GM13977 (cell line): ENCODE data around the gene EFNA4.

Experiments
- DNase-seq: peaks from one replicate; pipeline ENCODE4 v3.0.0; 2012; ENCODE audit warnings: low spot score
- CTCF ChIP-seq: IDR thresholded peaks from 2 replicates; pipeline ENCODE4 v1.5.1; 2012; ENCODE audit warnings: mild to moderate bottlenecking, control low read depth; ENCODE audit not compliant: insufficient read depth; ENCODE audit errors: extremely low read depth, missing control alignments
- in situ Hi-C: fragments of 300-500 bp; cut with MboI; formaldehyde crosslinking; loops from one replicate; pipeline ENCODE4 v1.12.0; 2022; ENCODE audit warnings: low sequenced_read_pairs, low pct_unique_long_range_greater_than_20kb, mixed read lengths, inconsistent platforms; ENCODE audit not compliant: unreplicated experiment

The EFNA4 gene

DNA sequence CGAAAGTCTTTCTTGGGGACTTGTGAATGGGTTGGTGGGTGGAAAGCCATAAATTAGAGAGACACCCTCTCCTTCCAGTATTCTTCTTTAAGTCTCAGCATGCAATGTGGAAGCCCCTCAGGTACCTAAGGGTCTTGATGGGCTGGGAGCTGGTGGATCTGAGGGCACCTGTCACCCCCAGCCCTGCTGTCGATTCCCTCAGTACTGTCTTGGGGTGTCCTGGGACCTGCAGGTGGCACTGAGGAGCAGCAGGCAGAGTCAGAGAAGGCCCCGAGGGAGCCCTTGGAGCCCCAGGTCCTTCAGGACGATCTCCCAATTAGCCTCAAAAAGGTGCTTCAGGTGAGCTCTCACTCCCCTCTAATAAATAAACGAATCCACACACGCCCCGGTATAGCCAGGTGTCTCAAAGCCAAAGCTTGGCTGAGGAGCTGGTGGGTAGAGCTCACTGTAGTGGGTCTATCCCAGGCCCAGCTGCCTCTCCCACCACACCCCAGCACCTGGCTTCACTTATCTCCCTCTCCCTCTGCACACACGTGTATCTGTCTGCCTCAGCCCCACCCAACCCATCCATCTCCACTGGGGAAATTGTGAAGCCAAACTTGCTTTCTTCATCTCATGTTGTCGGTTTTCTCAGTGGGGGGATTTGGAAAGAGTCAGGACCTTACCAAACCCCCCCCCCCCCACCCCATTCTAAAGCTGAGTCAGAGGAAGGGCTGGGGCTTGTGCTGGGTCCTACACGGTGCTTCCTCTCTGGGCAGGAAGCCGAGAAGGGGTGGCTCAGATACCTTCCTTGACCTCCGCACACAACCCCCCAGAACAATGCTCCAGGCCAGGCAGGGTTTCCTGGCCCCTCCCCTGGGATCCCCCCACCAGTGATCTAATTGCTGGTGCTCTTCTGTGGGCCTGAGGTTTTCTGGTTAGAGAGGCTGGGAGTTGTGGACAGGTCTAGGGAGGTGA lies 10.8 kb upstream of the EFNA4 start:
- in situ Hi-C loops, result loop anchor here (25.0 kb wide), 1 partner anchor 390 kb away; no protein-coding TSS in a partner anchor
- TF ChIP-seq CTCF, result peak; percentile 45
- DNase-seq, result peak; percentile 62

DNA sequence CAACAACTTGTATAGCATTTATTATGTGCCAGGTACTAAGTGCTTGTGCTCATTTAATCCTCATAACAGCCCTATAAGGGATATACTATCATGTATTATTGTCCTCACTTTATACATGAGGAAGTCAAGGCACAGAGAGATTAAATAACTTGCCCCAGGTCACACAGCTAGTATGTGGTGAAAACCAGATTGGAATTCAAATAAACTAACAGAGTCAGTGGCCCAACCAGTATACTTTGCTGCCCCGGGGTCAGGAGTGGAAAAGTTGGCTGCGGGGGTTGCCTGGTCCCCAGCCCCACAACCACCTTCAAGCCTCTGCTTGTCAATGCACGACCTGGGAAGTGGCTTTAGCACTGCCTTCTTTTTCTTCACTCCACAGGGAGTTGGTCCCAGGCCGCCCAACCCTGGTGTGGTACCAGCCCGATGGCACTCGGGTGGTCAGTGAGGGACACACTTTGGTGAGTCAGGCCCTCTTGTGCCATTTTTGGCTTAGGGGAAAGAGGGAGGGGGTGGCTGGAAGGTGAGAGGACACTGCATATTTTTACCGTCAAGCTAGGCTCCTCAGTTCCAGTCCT lies 9.9 kb upstream of the EFNA4 start:
- no peak for DNase-seq
- TF ChIP-seq CTCF, result no peak
- in situ Hi-C loops, result loop anchor here (25.0 kb wide), 1 partner anchor 391 kb away; no protein-coding TSS in a partner anchor

DNA sequence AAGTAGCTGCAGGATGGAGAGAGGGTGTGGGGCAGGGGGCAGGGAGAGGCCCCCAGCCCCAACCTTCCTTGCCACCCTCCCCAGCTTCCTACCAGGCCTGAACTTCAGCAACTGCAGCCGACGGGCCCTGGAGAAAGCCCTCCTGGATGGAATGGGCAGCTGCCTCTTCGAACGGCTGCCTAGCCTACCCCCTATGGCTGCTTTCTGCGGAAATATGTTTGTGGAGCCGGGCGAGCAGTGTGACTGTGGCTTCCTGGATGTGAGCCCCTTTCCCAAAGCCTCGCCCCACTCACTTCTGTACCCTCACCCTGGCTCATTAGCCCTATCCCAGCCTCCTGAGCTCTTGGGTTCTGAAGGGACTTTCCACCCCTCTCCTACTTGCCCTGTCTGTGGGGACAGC lies 6.4 kb upstream of the EFNA4 start:
- in situ Hi-C loops, result loop anchor here (25.0 kb wide), 1 partner anchor 395 kb away; no protein-coding TSS in a partner anchor
- DNase-seq, result no peak
- TF ChIP-seq CTCF, result no peak

GRCh38 chr1:155057788-155058211 lies 5.7 kb upstream of the EFNA4 start:
- no peak for DNase-seq
- TF ChIP-seq CTCF, result no peak
- in situ Hi-C loops, result loop anchor here (25.0 kb wide), 1 partner anchor 395 kb away; no protein-coding TSS in a partner anchor

- no peak for DNase-seq
- TF ChIP-seq CTCF, result no peak
- in situ Hi-C loops, result loop anchor here (25.0 kb wide), 1 partner anchor 398 kb away; no protein-coding TSS in a partner anchor
Measured at GRCh38 chr1:155060736-155061135, 2.8 kb upstream of the EFNA4 start.

DNA sequence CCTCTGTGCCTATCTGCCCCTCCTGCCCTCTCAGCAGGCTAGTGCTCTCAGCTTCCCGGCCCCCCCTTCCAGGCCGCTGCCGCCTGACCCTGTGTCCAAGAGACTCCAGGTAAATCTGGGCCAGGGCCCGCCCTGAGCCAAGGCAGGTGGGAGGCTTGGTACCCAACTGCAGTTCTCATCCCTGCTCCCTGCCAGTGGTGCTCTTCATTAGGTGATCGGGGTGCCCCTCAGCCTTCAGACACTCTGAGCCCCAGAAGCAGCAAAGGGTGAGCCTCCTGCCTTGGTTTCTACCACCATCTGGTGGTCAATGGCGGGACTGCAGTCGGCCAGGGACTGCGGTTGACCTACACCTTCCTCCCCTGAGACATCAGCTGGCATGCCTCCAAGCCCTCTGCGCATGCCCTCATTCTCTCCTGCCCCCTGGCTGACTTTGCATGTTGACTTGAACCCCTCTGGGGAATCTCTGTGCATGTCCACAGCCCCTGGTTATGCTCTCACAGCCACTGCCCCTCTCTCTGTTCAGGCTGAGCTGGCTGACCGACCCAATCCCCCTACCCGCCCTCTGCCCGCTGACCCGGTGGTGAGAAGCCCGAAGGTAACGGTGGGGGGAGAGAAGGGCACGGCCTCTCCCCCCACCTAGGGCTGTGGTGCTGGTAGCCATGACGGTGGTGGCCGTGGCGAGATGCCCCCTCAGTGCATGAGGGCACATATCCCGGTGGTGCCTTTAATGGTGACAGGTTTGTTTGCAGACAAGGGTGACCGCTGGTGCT lies 2.0 kb upstream of the EFNA4 start:
- DNase-seq, result peak; percentile 93
- in situ Hi-C loops, result loop anchor here (25.0 kb wide), 1 partner anchor 399 kb away; no protein-coding TSS in a partner anchor
- peak; percentile 98 for TF ChIP-seq CTCF
